NOMO-1 treated with dmso at 0.1 percent for 144 hours (cell line): Measurements from ENCODE around the gene CACNA1E.

Experiments
- DNase-seq: peaks from one replicate; lab custom pipeline; 2025; ENCODE audit not compliant: unreplicated experiment; lab: John Stamatoyannopoulos, UW

Gene CACNA1E

DNA sequence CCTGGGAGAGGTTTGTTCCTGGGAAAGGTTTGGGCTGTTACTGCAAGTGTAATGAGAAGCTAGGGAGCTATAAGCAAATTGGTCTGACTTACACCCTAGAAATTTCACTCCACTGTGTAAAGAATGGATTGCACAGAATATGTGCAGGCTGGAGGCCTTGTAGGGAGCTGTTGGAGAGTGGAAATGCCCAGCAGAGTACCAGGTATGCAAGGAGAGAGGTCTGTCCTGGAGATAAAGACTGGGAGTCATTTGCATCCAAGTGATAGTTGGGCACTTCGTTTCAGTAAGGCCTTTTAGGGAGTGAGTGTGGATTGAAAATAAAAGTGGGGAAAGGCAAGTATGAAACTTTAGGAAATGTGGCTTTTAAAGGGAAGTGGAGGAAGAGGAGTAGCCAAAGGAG lies 75.8 kb downstream of the CACNA1E start:
- no peak for DNase-seq

DNA sequence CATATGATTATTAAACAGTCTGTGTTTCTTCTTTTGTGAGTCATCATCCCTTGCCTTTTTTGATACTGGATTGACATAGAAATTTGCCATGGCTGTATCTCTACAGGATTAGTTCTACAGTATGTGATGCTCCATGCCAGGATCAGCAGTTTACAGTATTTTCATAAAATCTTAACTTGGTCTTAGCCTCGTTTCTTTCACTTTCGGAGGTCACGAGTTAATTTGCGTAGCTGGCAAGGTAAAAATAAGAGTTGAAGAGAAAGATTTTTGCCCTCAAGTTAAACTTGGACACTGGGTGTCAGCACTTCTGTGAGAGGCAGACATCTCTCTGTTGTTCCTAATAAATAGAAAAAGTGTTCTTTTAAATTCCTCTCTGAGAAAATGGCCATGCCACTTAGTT lies 79.1 kb downstream of the CACNA1E start:
- DNase-seq, result no peak

- DNase-seq, result no peak
These were observed 85.4 kb downstream of the CACNA1E start for GRCh38 chr1:181568736-181569135.

DNA sequence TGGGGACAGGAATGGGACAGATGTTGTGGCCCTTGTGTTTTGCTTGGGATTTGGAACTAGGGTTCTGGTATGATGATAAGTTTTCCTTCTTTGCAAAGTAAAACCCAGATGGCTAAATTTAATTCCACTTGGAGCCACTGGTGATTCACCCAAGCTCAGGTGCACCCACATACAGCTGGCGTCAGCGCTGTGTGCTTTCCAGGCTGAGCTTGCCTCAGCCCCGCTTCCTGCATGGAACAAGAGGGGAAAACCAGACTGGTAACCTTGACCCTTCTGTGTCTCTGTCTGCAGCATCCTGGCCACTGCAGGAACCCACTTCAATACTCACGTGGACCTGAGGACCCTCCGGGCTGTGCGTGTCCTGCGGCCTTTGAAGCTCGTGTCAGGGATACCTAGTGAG lies 94.2 kb downstream of the CACNA1E start:
- no peak for DNase-seq

DNA sequence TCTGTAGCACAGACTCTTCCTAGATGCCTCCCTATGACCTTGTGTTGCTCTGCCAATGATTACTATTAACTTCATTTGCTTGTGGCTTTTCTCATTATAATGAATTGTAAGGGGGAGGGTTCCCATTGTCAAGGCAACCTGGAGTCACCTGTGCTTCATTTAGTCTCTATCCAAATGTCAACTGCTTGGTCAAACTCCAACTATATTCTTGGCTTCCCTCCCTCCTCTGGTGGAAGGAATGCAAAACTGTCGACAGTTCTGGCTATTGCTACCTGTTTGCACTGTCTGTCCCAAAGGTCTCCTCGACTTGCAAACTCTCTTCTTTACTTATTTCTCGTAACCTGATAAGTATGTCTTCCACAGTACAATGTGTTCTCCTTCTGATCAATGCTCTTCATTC lies 100.3 kb downstream of the CACNA1E start:
- no peak for DNase-seq

DNA sequence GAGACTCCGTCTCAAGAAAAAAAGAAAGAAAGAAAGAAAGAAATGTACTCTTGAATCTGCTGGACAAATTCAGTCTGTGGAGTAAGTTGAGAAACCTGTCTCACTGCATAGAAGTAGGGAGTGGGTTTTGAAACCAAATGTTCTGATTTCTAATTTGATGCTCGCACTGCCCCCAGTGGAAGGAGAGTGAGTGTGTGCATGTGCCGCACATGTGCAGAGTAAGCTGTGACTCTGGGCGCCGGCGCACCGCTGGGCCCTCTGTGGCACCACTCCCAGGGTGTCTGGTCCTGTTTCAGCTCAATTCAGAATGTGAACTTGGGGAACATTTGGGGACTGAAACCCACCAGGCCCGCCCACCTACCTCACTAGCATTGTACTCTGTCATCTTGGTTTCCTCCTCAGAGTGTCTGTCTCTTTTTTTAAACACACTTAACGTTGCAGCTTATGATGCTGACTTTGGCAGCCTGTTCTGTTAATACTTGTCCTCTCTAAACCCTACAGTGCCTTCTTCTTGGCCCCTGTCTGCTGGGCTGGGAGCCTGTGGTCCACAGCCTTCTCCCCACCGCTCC lies 104.6 kb downstream of the CACNA1E start:
- no peak for DNase-seq

DNA sequence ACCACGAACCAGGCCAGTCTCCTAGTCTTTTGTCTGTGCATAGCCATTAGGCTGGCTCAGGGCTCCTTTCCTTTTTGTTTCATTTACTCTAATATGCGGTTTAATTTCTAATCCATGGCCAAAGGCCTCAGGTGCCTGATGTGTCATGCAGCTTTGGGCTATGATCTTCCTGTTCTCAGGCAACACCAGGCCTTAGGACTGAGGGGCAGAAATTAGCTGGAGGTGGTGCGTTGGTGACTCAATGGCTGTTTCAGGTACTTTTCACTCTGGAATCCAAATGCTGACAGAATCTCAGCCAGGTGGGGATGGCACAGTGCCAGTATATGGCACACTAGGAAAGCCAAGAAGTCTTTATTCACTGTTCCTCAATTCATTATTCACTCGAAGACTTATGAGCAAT lies 105.3 kb downstream of the CACNA1E start:
- DNase-seq, result no peak

DNA sequence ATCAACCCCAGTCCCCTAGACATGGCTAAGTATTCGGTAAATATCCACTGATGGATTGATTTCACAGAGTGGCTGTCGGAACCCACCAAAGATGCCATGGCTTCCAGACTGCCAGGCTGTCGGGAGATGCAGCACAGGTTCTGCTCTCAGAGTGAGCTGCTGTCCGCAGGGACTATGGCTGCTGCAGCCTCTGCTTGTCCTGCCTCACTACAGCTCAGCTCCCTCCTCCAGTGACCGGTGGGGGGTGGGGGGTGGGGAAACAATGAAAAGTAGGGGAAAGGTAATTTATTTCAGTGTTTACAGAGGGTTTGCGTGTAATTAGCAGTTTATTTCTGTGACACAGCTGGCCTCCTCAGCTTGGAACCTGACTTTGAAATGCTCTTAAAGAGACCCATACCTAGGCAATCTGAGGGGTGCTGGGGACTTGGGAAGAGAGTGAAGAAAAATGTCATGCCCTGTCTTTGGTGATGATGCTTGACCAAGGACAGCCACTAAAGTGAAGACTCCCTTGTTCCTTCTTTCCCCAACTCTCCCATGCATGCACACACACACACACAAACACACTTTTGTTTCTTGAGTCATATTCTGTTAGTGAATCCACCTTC lies 109.0 kb downstream of the CACNA1E start:
- no peak for DNase-seq

- DNase-seq, result no peak
These were observed 109.7 kb downstream of the CACNA1E start for GRCh38 chr1:181593042-181593441.

- DNase-seq, result no peak
These were observed 111.2 kb downstream of the CACNA1E start for GRCh38 chr1:181594553-181594952.

DNA sequence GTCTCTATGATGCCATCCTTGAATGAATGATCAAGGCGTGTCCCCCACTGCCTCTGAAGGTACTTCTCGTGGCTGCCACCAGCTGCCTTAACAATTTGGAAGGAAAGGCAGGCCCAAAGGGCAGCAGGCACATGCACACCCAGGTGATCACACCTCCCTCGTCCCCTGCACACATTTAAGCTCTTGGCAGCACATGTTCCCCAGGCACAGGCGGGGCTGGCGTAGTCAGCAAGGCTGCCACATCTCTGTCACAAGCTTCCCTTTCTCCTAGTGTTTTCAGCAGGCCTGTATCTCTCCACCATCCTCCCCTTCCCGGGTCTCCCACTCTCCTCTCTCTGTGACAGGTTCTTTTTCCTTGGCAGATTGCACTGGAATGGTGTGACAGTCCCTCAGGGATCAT lies 111.9 kb downstream of the CACNA1E start:
- no peak for DNase-seq

DNA sequence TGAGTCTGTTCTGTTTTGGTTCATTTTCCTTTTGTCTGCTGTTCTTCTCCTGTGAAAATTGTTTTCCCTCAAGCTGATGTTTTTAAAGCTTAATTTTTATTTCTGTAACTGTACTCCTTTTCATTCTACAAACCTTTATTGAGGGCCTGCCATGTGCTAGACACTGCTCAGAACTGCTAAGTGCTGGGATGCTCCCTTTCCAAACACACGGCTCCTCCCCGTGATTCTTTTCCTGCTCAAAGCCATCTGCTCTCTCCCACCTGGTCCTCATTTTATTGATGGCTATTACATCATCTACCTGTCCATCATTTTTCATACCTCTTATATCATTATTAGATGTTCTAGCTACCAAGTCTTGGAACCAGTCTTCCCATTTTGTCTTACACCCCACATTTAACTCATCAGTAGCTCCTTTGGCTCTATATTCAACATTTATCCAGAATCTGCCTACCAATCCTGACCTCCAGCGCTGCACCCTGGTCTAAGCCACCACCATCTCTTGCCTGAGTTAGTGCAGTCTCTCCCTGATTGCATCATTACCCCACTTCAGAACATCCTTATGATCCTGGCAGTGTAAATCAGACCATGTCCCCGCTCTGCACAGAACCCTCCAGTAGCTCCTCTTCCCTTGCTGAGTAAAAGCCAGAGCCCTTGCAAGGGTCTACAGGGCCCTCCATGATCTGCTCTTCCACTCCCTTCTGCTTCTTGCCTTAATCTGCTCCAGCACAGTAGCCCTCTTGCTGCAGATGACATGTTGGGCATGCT lies 118.1 kb downstream of the CACNA1E start:
- DNase-seq, result no peak

GRCh38 chr1:181603735-181604410 lies 120.6 kb downstream of the CACNA1E start:
- DNase-seq, result no peak

- DNase-seq, result no peak
These were observed 121.3 kb downstream of the CACNA1E start for GRCh38 chr1:181604482-181605249.

- DNase-seq, result no peak
These were observed 124.2 kb downstream of the CACNA1E start for GRCh38 chr1:181607524-181607923.

DNA sequence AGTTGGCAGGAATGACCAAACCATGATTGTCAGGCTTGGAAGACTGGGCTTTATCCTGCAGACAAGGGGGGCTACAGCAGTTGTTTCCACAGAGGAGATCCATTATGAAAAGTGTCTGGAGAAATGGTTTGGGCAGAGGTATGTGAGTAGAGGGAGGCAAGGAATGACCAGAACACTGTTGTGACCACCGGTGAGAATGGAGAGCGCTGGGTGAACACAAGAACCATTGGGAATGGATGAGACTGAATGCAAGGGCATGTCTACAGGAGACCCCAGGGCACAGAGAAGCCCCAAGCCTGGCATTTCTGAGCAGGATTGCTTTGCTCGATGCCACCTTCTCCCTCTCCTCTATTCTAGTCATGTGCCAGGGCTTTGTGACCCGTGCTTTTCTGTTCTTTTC lies 125.1 kb downstream of the CACNA1E start:
- no peak for DNase-seq

DNA sequence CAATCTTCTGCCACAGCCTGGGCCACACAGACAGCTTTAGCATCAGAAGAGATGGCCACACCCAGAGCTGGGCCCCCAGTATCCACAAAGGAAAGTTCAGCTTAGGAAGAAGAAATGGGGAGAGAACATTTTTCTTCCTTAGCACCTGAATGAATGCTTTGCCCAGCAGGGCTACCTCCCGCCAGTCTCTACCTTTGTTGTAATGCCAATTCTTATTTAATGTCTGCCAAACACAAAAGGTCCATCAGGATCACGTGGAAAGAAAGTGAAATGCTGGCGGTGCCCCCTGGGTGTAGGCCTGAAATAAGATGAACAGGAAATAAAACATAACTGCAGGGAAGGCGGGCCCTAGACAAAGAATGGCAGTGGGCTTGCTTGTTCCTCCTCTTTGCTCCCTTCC lies 125.6 kb downstream of the CACNA1E start:
- DNase-seq, result no peak

- DNase-seq, result no peak
These were observed 128.8 kb downstream of the CACNA1E start for GRCh38 chr1:181612100-181612499.

DNA sequence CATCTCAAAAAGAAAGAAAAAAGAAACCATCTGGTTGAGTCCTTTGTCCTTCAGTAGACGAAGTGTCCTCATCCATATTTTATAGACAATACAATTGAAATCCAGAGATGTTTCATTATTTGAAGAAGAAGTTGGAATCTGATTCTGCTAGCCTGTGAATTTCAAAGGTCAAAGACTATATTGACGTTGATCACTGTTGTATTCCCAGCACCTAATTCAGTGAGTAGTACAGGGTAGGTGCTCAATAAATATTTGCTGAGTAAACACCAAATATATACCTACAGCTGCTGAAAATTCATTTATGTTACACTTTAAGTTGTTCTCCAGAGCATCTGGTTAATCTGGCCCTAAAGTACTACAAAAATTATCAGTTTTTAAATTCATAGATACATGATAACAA lies 135.2 kb downstream of the CACNA1E start:
- DNase-seq, result no peak

- no peak for DNase-seq
These were observed 136.9 kb downstream of the CACNA1E start for GRCh38 chr1:181620183-181620582.

DNA sequence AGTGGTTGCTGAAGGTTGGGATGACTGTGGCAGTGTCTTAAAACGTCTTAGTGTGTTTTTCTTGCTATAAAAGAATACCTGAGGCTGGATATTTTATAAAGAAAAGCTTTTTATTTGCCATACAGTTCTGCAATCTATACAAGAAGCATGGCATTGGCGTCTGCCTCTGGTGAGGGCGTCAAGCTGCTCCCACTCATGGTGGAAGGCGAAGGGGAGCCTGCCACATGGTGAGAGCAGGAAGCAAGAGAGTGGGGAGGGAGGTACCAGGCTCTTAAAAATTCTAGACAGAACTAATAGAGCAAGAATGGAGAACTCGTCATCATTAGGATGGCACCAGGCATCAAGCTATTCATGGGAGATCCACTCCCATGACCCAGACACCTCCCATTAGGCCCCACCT lies 140.5 kb downstream of the CACNA1E start:
- no peak for DNase-seq
